Measurements from ENCODE around the gene TUBA8.

DNA sequence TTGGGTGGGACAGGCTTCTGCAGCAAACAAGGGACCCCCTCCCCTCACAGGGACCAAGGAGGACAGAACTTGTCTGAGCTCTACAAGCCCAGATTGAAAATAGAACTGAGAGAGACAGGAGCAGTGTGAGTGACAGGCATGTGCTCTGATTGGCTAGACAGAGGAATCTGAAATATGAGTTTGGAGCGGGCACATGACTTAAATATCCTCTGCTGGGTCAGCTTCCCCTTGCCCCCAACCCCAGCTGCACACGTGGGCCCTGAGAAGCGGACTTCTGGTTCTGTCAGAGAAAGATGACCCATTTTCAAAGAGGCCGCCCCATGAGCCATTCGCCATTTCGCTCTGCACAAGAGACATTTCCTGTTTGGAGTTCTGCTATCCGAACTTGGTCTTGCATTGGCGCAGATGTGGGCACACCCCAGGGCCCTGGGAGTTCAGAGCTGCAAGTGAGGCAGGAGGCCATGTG, 5.3 kb downstream of the TUBA8 start:
- no peak for TF ChIP-seq CTCF (conservative IDR thresholded peaks at IDR 0.05 in 1 of 2, IDR thresholded peaks at IDR 0.05 in 1 of 2; ENCODE audit: low read depth in 1 of 2, low read length in 2 of 2)
- TF ChIP-seq EZH2 (IDR thresholded peaks at IDR 0.05; ENCODE audit: low read length, missing control alignments), result no peak

All from fibroblast of lung (primary cell).